Body of pancreas (tissue), 4 donors: ENCODE data around the gene CADPS. TPM values are rescaled to one million over a fixed set of nuclear protein-coding genes. Genes with fewer than 3 reads are reported as not detected.
A peak's percentile ranks its signal among the peaks of the same experiment; 100 is the strongest.

ENCODE experiments used
- ATAC-seq: fragments of 150-250 bp; one replicate; pipeline ENCODE4 v1.9.1; 2016
- DNase-seq, 4 donors: peaks; one replicate each; pipeline ENCODE4 v3.0.0-alpha.2; 2019
- H3K27ac ChIP-seq, 4 donors: fragments of 200-600 bp; sonication (generic); 1 replicate in 3 of 4; 2 replicates in 1 of 4; pipeline versions ENCODE4 v1.5.1 to v1.6.1; 2016 to 2019; ENCODE audit warnings: mild to moderate bottlenecking in 1 of 4, mixed read lengths in 1 of 4, moderate library complexity in 1 of 4
- H3K27me3 ChIP-seq, 2 donors: fragments of 200-600 bp; sonication (generic); one replicate each; pipeline ENCODE4 v1.6.0; 2016; ENCODE audit warnings: mild to moderate bottlenecking in 1 of 2
- H3K36me3 ChIP-seq, 2 donors: fragments of 200-600 bp; sonication (generic); replicated peaks in 1 of 2; 2 replicates each; pipeline ENCODE4 v1.5.1; 2016; ENCODE audit warnings: low read depth in 2 of 2; ENCODE audit not compliant: insufficient read depth in 1 of 2
- H3K4me1 ChIP-seq: fragments of 200-600 bp; sonication (generic); one replicate; pipeline ENCODE4 v1.6.0; 2016
- H3K4me3 ChIP-seq, 2 donors: fragments of 200-600 bp; sonication (generic); 1 replicate in 1 of 2; 2 replicates in 1 of 2; pipeline ENCODE4 v1.5.1; 2016 to 2019
- H3K9me3 ChIP-seq, 3 donors: fragments of 200-600 bp; sonication (generic); 1 replicate in 2 of 3; 2 replicates in 1 of 3; pipeline ENCODE4 v1.5.1; 2016
- POLR2A ChIP-seq, 3 donors: fragments of 450-650 bp; IDR thresholded peaks; one replicate each; pipeline ENCODE4 v1.6.1; 2016; ENCODE audit warnings: antibody characterized with exemption in 3 of 3, mild to moderate bottlenecking in 2 of 3
- WGBS, 2 donors: methylation state at CpG; one replicate each; pipeline ENCODE4 v1.1.5; 2017; 5-methylcytosine and 5-hydroxymethylcytosine counted together
- intact Hi-C: fragments of 100-400 bp; cut with DNase I; formaldehyde crosslinking; loops from one replicate; pipeline ENCODE4 v1.15.1; 2023
- total RNA-seq, 2 donors: library from RNA; depleted of rRNA; stranded (reverse); fragments of >200 nt; gene quantifications; one replicate each; pipeline ENCODE4 v1.1.0, GENCODE V29; 2016
- TF ChIP-seq, protein P1 (sequence below), 7 experiments: fragments of 450-650 bp in 4 of 7; fragments of 200-600 bp in 3 of 7; sonication (generic) in 3 of 7; IDR thresholded peaks; one replicate each; pipeline ENCODE4 v1.5.1; 2016 to 2019; ENCODE audit warnings: antibody characterized with exemption in 7 of 7

Gene CADPS
- total RNA-seq, 2 donors from 2014 or later = 22.1 to 67.6 TPM

GRCh38 chr3:62688050-62688449 lies 187.2 kb downstream of the CADPS start:
- no peak for ATAC-seq
- no peaks in the 10 kb centered on the region for H3K9me3 ChIP-seq
- H3K27ac ChIP-seq = no peak overlapping the region
- no peak overlapping the region for H3K4me3 ChIP-seq
- no peak for DNase-seq
- no peak for TF ChIP-seq POLR2A (IDR thresholded peaks at IDR 0.05)
- TF ChIP-seq, protein P1, sequence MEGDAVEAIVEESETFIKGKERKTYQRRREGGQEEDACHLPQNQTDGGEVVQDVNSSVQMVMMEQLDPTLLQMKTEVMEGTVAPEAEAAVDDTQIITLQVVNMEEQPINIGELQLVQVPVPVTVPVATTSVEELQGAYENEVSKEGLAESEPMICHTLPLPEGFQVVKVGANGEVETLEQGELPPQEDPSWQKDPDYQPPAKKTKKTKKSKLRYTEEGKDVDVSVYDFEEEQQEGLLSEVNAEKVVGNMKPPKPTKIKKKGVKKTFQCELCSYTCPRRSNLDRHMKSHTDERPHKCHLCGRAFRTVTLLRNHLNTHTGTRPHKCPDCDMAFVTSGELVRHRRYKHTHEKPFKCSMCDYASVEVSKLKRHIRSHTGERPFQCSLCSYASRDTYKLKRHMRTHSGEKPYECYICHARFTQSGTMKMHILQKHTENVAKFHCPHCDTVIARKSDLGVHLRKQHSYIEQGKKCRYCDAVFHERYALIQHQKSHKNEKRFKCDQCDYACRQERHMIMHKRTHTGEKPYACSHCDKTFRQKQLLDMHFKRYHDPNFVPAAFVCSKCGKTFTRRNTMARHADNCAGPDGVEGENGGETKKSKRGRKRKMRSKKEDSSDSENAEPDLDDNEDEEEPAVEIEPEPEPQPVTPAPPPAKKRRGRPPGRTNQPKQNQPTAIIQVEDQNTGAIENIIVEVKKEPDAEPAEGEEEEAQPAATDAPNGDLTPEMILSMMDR (IDR thresholded peaks at IDR 0.05) = no peak
- no peaks in the 10 kb centered on the region for H3K36me3 ChIP-seq
- intact Hi-C loops = no loop called here
- WGBS, 2 donors = 50 to 68% methylated on average over 2 of the region's 2 CpGs
- no peaks in the 10 kb centered on the region for H3K4me1 ChIP-seq
- H3K27me3 ChIP-seq = no peaks in the 10 kb centered on the region

GRCh38 chr3:62686503-62687294 lies 188.5 kb downstream of the CADPS start:
- Histone ChIP-seq H3K9me3 (no peaks in the 10 kb centered on the region), H3K36me3 (no peaks in the 10 kb centered on the region), H3K27me3 (no peaks in the 10 kb centered on the region), H3K4me3 (no peak overlapping the region), H3K27ac (no peak overlapping the region), H3K4me1 (no peaks in the 10 kb centered on the region)
- intact Hi-C loops = no loop called here
- DNase-seq (peak in 1 of 4 donors; percentile 9), ATAC-seq (no peak)
- WGBS, 2 donors = 49 to 60% methylated on average over 4 of the region's 4 CpGs
- no peak for TF ChIP-seq POLR2A (IDR thresholded peaks at IDR 0.05)
- TF ChIP-seq, protein P1 (IDR thresholded peaks at IDR 0.05) = no peak

GRCh38 chr3:62682826-62683225 lies 192.4 kb downstream of the CADPS start:
- Histone ChIP-seq H3K27me3 (no peaks in the 10 kb centered on the region), H3K4me1 (no peaks in the 10 kb centered on the region), H3K4me3 (no peak overlapping the region), H3K27ac (no peak overlapping the region), H3K9me3 (no peaks in the 10 kb centered on the region), H3K36me3 (no peaks in the 10 kb centered on the region)
- no peak for TF ChIP-seq POLR2A (IDR thresholded peaks at IDR 0.05)
- TF ChIP-seq, protein P1 (IDR thresholded peaks at IDR 0.05) = no peak
- intact Hi-C loops = no loop called here
- WGBS, 2 donors = 79 to 92% methylated on average over 2 of the region's 2 CpGs
- no peak for ATAC-seq
- no peak for DNase-seq

GRCh38 chr3:62679988-62680387 lies 195.2 kb downstream of the CADPS start:
- H3K4me1 ChIP-seq = peaks cover 10% of the 10 kb centered on the region
- TF ChIP-seq POLR2A (IDR thresholded peaks at IDR 0.05) = no peak
- TF ChIP-seq, protein P1 (IDR thresholded peaks at IDR 0.05) = no peak
- no peaks in the 10 kb centered on the region for H3K36me3 ChIP-seq
- intact Hi-C loops = loop anchor here (10.0 kb wide), 1 partner anchor 515 kb away; no protein-coding TSS in a partner anchor
- H3K27ac ChIP-seq = no peak overlapping the region
- ATAC-seq (no peak), DNase-seq (no peak)
- no peaks in the 10 kb centered on the region for H3K9me3 ChIP-seq
- no peaks in the 10 kb centered on the region for H3K27me3 ChIP-seq
- WGBS, 2 donors = 75 to 82% methylated on average over 3 of the region's 3 CpGs
- no peak overlapping the region for H3K4me3 ChIP-seq

GRCh38 chr3:62678841-62679240 lies 196.4 kb downstream of the CADPS start:
- TF ChIP-seq, protein P1 (IDR thresholded peaks at IDR 0.05) = no peak
- no peak for TF ChIP-seq POLR2A (IDR thresholded peaks at IDR 0.05)
- Histone ChIP-seq H3K27ac (no peak overlapping the region), H3K4me1 (peaks cover 14% of the 10 kb centered on the region), H3K27me3 (no peaks in the 10 kb centered on the region), H3K36me3 (no peaks in the 10 kb centered on the region), H3K9me3 (no peaks in the 10 kb centered on the region), H3K4me3 (no peak overlapping the region)
- intact Hi-C loops = loop anchor here (10.0 kb wide), 1 partner anchor 516 kb away; no protein-coding TSS in a partner anchor
- WGBS, 2 donors = 69 to 86% methylated on average over 3 of the region's 3 CpGs
- no peak for DNase-seq
- no peak for ATAC-seq
